ENCODE measurements around the gene MPP4. TPM values are rescaled to one million over a fixed set of nuclear protein-coding genes. Genes with fewer than 3 reads are reported as not detected.

Gene MPP4
- total RNA-seq, 1 experiment from 2014 or later = not detected

GRCh38 chr2:201735486-201735885 is 37.0 kb upstream of the MPP4 start:
- no peaks in the 10 kb centered on the region for H3K27me3 Mint-ChIP-seq (ENCODE audit: low read depth)
- no peak overlapping the region for H3K27ac Mint-ChIP-seq
- H3K4me3 Mint-ChIP-seq = no peak overlapping the region
- H2BK5ac ChIP-seq (ENCODE audit: insufficient read length, low read length) = no peak overlapping the region
- H3K23me2 ChIP-seq (ENCODE audit: insufficient read length, low read depth, low read length, poor library complexity, severe bottlenecking) = no peaks in the 10 kb centered on the region
- H3K4me2 ChIP-seq (ENCODE audit: insufficient read depth, insufficient read length, low read length) = no peak overlapping the region
- no peaks in the 10 kb centered on the region for H3K79me1 ChIP-seq (ENCODE audit: insufficient read depth, low read depth, low read length, poor library complexity, severe bottlenecking)
- peaks cover 16 to 36% (median 36%) of the 10 kb centered on the region in 3 experiments; a peak in 6 of 7 replicates for H3K36me3 Mint-ChIP-seq (ENCODE audit: insufficient read depth in 1 of 3, low read depth in 3 of 3)
- H3K27ac ChIP-seq (ENCODE audit: insufficient read length, low read depth, low read length) = no peak overlapping the region
- WGBS (ENCODE audit: extremely low coverage, insufficient read length, low lambda C conversion rate) = no CpG with 5 or more reads among the region's 2 CpGs
- no peaks in the 10 kb centered on the region for H3K79me2 ChIP-seq (ENCODE audit: insufficient read depth, low read length)
- no peak overlapping the region for H3K18ac ChIP-seq (ENCODE audit: insufficient read length, low read depth, low read length)
- H4K20me1 ChIP-seq (ENCODE audit: control insufficient read depth, insufficient read depth, insufficient read length) = no peaks in the 10 kb centered on the region
- H4K91ac ChIP-seq (ENCODE audit: insufficient read length, low read depth, low read length) = no peak overlapping the region
- no peak overlapping the region for H2BK20ac ChIP-seq (ENCODE audit: low read depth, low read length, poor library complexity, severe bottlenecking)
- H2BK15ac ChIP-seq (ENCODE audit: low read depth, low read length) = no peak overlapping the region
- no peaks in the 10 kb centered on the region for H3K27me3 ChIP-seq (ENCODE audit: insufficient read depth, low read length)
- no peak overlapping the region for H2BK12ac ChIP-seq (ENCODE audit: insufficient read length, low read depth, low read length)
- TF ChIP-seq CTCF (conservative IDR thresholded peaks at IDR 0.05) = no peak
- no peaks in the 10 kb centered on the region for H3K9me3 ChIP-seq (ENCODE audit: control insufficient read depth, low read depth, low read length)
- no peaks in the 10 kb centered on the region for H3K4me1 ChIP-seq (ENCODE audit: insufficient read depth, low read length)
- no peak overlapping the region for H3K23ac ChIP-seq (ENCODE audit: insufficient read length, low read depth, low read length)
- H2AK5ac ChIP-seq (ENCODE audit: insufficient read length, low read length) = no peak overlapping the region
- no peak overlapping the region for H3K56ac ChIP-seq (ENCODE audit: insufficient read length, low read depth, low read length)
- no peak overlapping the region for H4K8ac ChIP-seq (replicated peaks; ENCODE audit: insufficient read length, low read depth, low read length)
- no peak overlapping the region for H3T11ph ChIP-seq (ENCODE audit: low read length)
- peaks cover 2 to 8% of the 10 kb centered on the region in 2 experiments; a peak in 1 of 5 replicates for H3K9me3 Mint-ChIP-seq
- H2AFZ ChIP-seq (ENCODE audit: low read length) = no peak overlapping the region
- H3K9ac ChIP-seq (ENCODE audit: extremely low read depth, insufficient read length, low read length) = no peak overlapping the region
- H3K14ac ChIP-seq (ENCODE audit: insufficient read depth, low read length) = no peak overlapping the region
- no peak overlapping the region for H2BK120ac ChIP-seq (ENCODE audit: low read depth, low read length, poor library complexity, severe bottlenecking)
- no peak overlapping the region for H3K4ac ChIP-seq (ENCODE audit: low read depth, low read length)
- DNase-seq = no peak
- no peak overlapping the region for H4K5ac ChIP-seq (ENCODE audit: insufficient read length, low read depth, low read length)
- peaks cover 5 to 7% of the 10 kb centered on the region in 2 experiments; a peak in 3 of 4 replicates for H3K4me1 Mint-ChIP-seq
